Hepatocyte (in vitro differentiated cells): Measurements from ENCODE around the gene CD44.

ENCODE experiments used
- EZH2 ChIP-seq: fragments of 200-600 bp; sonication (generic); IDR thresholded peaks from 2 replicates; pipeline ENCODE4 v1.6.1; 2016; ENCODE audit warnings: antibody characterized with exemption, mild to moderate bottlenecking, borderline replicate concordance
- EZH2phosphoT487 ChIP-seq: fragments of 200-600 bp; sonication (generic); IDR thresholded peaks from one replicate; pipeline ENCODE4 v1.6.1; 2018; ENCODE audit warnings: antibody characterized with exemption, mild to moderate bottlenecking, low read depth, moderate library complexity; ENCODE audit not compliant: unreplicated experiment, severe bottlenecking
- TF ChIP-seq, protein P1 (sequence below): fragments of 200-600 bp; sonication (generic); IDR thresholded peaks from 2 replicates; pipeline ENCODE4 v1.5.1; 2016; ENCODE audit warnings: antibody characterized with exemption, mild to moderate bottlenecking; ENCODE audit not compliant: poor library complexity

DNA sequence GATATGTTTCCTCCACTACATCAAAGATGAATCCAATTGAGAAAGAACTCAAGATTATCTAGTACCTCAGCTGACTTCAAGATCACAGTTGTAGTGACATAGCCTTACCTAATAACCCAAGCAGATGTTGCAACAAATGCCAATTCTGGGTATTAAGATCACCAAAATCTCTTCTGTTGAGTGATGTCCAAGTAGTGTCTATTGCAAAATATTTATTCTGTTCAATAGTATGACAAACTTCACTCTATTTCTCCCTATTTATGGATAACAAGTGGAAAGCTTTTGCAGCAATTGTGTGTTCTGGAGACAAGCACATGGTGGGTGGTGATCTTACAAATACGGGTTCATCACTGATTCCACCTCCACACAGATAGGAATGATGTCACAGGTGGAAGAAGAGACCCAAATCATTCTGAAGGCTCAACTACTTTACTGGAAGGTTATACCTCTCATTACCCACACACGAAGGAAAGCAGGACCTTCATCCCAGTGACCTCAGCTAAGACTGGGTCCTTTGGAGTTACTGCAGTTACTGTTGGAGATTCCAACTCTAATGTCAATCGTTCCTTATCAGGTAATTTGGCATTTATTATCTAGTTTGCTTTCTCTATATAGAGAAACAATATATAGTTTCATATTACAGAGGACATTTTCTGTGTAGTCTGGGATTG, 72.0 kb downstream of the CD44 start:
- TF ChIP-seq, protein P1, sequence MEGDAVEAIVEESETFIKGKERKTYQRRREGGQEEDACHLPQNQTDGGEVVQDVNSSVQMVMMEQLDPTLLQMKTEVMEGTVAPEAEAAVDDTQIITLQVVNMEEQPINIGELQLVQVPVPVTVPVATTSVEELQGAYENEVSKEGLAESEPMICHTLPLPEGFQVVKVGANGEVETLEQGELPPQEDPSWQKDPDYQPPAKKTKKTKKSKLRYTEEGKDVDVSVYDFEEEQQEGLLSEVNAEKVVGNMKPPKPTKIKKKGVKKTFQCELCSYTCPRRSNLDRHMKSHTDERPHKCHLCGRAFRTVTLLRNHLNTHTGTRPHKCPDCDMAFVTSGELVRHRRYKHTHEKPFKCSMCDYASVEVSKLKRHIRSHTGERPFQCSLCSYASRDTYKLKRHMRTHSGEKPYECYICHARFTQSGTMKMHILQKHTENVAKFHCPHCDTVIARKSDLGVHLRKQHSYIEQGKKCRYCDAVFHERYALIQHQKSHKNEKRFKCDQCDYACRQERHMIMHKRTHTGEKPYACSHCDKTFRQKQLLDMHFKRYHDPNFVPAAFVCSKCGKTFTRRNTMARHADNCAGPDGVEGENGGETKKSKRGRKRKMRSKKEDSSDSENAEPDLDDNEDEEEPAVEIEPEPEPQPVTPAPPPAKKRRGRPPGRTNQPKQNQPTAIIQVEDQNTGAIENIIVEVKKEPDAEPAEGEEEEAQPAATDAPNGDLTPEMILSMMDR: no peak
- no peak for TF ChIP-seq EZH2
- TF ChIP-seq EZH2phosphoT487: no peak
